ENCODE data around the gene HNMT.

Gene HNMT

DNA sequence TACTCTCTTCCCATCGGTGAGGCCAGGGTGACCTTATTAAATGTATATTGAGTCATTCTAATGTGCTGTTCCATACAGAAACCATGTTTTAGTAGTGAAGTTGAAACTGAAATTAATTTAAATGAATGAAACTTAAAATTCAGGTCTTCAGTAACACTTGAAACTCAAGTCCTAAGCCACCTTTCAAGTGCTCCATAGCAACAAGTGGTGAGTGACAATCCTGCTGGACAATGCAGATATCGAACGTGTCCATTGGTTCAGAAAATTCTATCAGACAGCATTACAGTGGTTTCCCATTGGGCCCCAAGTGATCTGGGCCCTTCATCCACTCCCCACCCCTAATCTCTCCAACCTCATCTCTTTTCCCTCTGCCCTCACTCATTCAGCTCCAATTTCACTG, 48.7 kb downstream of the HNMT start:
- H3K4me3 ChIP-seq (ENCODE audit: low read depth, low read length), result no peak overlapping the region
- TF ChIP-seq, protein P1, sequence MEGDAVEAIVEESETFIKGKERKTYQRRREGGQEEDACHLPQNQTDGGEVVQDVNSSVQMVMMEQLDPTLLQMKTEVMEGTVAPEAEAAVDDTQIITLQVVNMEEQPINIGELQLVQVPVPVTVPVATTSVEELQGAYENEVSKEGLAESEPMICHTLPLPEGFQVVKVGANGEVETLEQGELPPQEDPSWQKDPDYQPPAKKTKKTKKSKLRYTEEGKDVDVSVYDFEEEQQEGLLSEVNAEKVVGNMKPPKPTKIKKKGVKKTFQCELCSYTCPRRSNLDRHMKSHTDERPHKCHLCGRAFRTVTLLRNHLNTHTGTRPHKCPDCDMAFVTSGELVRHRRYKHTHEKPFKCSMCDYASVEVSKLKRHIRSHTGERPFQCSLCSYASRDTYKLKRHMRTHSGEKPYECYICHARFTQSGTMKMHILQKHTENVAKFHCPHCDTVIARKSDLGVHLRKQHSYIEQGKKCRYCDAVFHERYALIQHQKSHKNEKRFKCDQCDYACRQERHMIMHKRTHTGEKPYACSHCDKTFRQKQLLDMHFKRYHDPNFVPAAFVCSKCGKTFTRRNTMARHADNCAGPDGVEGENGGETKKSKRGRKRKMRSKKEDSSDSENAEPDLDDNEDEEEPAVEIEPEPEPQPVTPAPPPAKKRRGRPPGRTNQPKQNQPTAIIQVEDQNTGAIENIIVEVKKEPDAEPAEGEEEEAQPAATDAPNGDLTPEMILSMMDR (IDR thresholded peaks at IDR 0.05; ENCODE audit: low read depth, low read length), result no peak

DNA sequence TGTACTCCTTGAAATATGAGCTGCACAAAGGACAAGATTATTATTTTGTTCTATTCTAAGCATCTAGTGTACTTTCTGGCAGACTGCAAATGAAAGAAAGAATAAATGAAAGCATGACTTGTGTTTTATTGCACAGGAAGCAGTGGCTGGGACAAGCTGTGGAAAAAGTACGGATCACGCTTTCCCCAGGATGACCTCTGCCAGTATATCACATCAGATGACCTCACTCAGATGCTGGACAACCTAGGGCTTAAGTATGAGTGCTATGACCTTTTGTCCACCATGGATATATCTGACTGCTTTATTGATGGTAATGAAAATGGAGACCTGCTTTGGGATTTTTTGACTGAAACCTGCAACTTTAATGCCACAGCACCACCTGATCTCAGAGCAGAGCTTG, 49.4 kb downstream of the HNMT start:
- TF ChIP-seq, protein P1 (IDR thresholded peaks at IDR 0.05; ENCODE audit: low read depth, low read length), result no peak
- H3K4me3 ChIP-seq (ENCODE audit: low read depth, low read length), result no peak overlapping the region

- TF ChIP-seq, protein P1 (IDR thresholded peaks at IDR 0.05; ENCODE audit: low read depth, low read length), result no peak
- H3K4me3 ChIP-seq (ENCODE audit: low read depth, low read length), result no peak overlapping the region
Observed at GRCh38 chr2:138015494-138015893, 51.2 kb downstream of the HNMT start.

DNA sequence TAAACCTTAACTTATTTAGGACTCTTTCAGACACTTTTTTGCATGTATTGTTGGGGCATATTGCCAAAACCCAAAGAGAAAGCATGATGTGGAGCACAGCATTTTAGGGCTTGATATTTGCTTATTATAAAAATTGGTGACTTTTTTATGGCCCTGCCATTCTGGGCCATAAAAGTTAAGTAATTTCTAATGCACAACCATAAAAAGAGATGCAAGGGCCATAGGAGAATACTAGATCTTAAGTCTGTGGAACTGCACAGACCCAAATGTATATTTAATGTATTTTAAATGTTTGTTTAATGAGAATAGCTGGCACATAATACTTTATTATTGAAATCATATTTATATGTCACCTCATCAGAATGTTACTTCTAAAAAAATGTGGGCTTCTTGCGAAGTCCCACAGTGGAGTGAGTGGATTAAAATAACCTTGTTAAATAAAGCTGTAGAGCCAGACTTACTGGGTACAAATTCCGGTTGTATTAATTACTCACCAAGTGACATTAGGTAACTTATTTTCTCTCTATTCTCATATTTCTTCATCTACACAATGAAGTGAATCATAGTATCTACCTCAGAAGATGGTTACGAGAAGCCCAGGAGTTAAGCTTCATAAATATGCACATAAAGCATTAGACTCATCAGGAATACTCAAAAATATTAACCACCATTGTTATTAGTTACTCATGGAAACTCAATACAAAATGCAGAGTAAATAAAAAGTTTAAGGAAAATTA, 52.2 kb downstream of the HNMT start:
- no peak overlapping the region for H3K4me3 ChIP-seq (ENCODE audit: low read depth, low read length)
- TF ChIP-seq, protein P1 (IDR thresholded peaks at IDR 0.05; ENCODE audit: low read depth, low read length), result no peak

DNA sequence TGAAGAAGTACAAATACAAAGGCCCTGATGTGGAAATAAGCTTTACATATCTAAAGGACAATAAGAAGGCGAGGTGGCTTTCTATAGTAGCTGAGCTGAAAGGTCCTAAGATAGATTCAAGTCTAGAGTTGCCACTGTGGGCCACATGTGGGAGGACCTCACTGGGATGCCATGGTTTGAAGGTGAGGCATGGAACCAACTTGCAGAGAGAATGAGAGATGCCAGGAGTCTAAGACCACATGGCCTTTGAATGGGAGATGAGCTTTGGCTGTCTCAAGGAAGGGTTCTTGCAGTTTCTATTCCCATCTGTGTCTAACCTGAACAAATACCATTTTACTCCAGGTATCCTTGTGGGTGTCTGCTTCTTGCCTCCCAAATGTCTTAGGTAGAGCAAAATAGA, 53.6 kb downstream of the HNMT start:
- H3K4me3 ChIP-seq (ENCODE audit: low read depth, low read length), result no peak overlapping the region
- TF ChIP-seq, protein P1 (IDR thresholded peaks at IDR 0.05; ENCODE audit: low read depth, low read length), result no peak

- TF ChIP-seq, protein P1 (IDR thresholded peaks at IDR 0.05; ENCODE audit: low read depth, low read length), result no peak
- H3K4me3 ChIP-seq (ENCODE audit: low read depth, low read length), result no peak overlapping the region
Observed at GRCh38 chr2:138018866-138019688, 54.8 kb downstream of the HNMT start.

DNA sequence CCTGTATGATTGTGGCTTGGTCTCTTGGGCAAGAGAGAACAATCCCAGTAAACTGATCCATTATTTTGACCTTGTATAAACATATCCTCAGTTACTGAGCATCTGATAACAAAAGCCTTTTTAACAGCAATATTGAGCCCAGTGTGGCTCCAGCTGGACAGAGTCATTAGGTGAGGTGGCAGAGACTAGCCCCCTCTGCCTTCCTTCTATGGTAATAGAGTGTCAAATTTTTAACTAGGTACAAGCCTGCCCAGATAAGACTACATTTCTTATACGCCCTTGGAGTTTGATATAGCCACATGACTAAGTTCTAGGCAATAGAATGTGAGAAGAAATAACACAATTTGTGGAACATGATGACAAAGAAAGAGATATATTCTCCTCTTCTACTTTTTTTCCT, 56.2 kb downstream of the HNMT start:
- TF ChIP-seq, protein P1 (IDR thresholded peaks at IDR 0.05; ENCODE audit: low read depth, low read length), result no peak
- H3K4me3 ChIP-seq (ENCODE audit: low read depth, low read length), result no peak overlapping the region
